Measurements from ENCODE around the gene EIF4EBP2. TPM values are rescaled to one million over a fixed set of nuclear protein-coding genes. Genes with fewer than 3 reads are reported as not detected.

Gene EIF4EBP2
- total and polyA plus RNA-seq, 2 of the 13 experiments (the other 11 are each of a cell fraction or from before 2014, with no cell fraction given) = 16.9 to 22.0 TPM

GRCh38 chr10:70368774-70369482, 35.0 kb upstream of the EIF4EBP2 start (continued):
- no peak for TF ChIP-seq ZNF512 (CRISPR knock-in tag; IDR thresholded peaks at IDR 0.05)
- no peak for TF ChIP-seq ZNF142 (CRISPR knock-in tag; IDR thresholded peaks at IDR 0.05)
- no peak for TF ChIP-seq KAT7 (CRISPR knock-in tag; IDR thresholded peaks at IDR 0.05; ENCODE audit: borderline replicate concordance)
- no peak for TF ChIP-seq MAF1 (CRISPR knock-in tag; IDR thresholded peaks at IDR 0.05; ENCODE audit: borderline replicate concordance)
- no peak for TF ChIP-seq TOE1 (CRISPR knock-in tag; IDR thresholded peaks at IDR 0.05)
- TF ChIP-seq PAF1 (CRISPR knock-in tag; IDR thresholded peaks at IDR 0.05) = no peak
- TF ChIP-seq ZNF138 (CRISPR knock-in tag; IDR thresholded peaks at IDR 0.05; ENCODE audit: low read depth) = no peak
- TF ChIP-seq SPEN (CRISPR knock-in tag; IDR thresholded peaks at IDR 0.05; ENCODE audit: low read depth) = peak; percentile 48; the same call in 1 of the 2 replicates
- no peak for TF ChIP-seq FOXP1 (IDR thresholded peaks at IDR 0.05)
- peak; percentile 56; the same call in 1 of the 2 replicates for TF ChIP-seq FOXP1 (CRISPR knock-in tag; IDR thresholded peaks at IDR 0.05)
- TF ChIP-seq TFDP1 (CRISPR knock-in tag; IDR thresholded peaks at IDR 0.05; ENCODE audit: borderline replicate concordance) = no peak
- TF ChIP-seq ZBTB7B (CRISPR knock-in tag; IDR thresholded peaks at IDR 0.05) = peak; percentile 70; the same call in 1 of the 2 replicates
- no peak for TF ChIP-seq ZNF367 (CRISPR knock-in tag; IDR thresholded peaks at IDR 0.05; ENCODE audit: borderline replicate concordance)
- TF ChIP-seq BCL6 (CRISPR knock-in tag; IDR thresholded peaks at IDR 0.05) = peak; percentile 63
- TF ChIP-seq XRCC5 (optimal IDR thresholded peaks at IDR 0.05; ENCODE audit: low read length) = no peak
- TF ChIP-seq IRX3 (CRISPR knock-in tag; IDR thresholded peaks at IDR 0.05; ENCODE audit: borderline replicate concordance, low read depth) = no peak
- TF ChIP-seq GRHL1 (CRISPR knock-in tag; conservative IDR thresholded peaks at IDR 0.05) = no peak
- TF ChIP-seq MIXL1 (CRISPR knock-in tag; IDR thresholded peaks at IDR 0.05) = peak; percentile 60; the same call in 1 of the 2 replicates
- TF ChIP-seq NR2F1 (CRISPR knock-in tag; IDR thresholded peaks at IDR 0.05) = peak; percentile 80 to 95
- no peak for TF ChIP-seq RBAK (CRISPR knock-in tag; IDR thresholded peaks at IDR 0.05)
- 0 out of 2 replicates have a peak, but pooled peaks have one; percentile 23 for TF ChIP-seq KDM1A (CRISPR knock-in tag; IDR thresholded peaks at IDR 0.05)
